CD8-positive, alpha-beta memory T cell (primary cell): ENCODE measurements around the gene CHIC2. TPM values are rescaled to one million over a fixed set of nuclear protein-coding genes. Genes with fewer than 3 reads are reported as not detected.

ENCODE experiments used
- CTCF ChIA-PET: fragments of 350-600 bp; sonication (Branson Sonifier 250); formaldehyde crosslinking; loops from one replicate; lab custom pipeline; 2021; ENCODE audit warnings: antibody characterized with exemption; lab: Charles Lee
- POLR2A ChIA-PET: fragments of 350-600 bp; sonication (Branson Sonifier 250); formaldehyde crosslinking; loops from one replicate; lab custom pipeline; 2021; ENCODE audit warnings: antibody characterized with exemption; lab: Charles Lee
- DNase-seq, 5 donors: peaks; one replicate each; pipeline versions ENCODE4 v3.0.0 to v3.0.0-alpha.2; 2020 to 2022; ENCODE audit warnings: mixed read lengths in 1 of 5
- H3K27ac ChIP-seq: one replicate; pipeline ENCODE4 v1.7.0; 2013; ENCODE audit warnings: low read depth, mild to moderate bottlenecking, low read length, moderate library complexity
- H3K27me3 ChIP-seq: 2 replicates; pipeline ENCODE4 v1.7.0; 2013; ENCODE audit warnings: low read length, mild to moderate bottlenecking; ENCODE audit not compliant: insufficient read depth, poor library complexity, severe bottlenecking
- H3K36me3 ChIP-seq: 2 replicates; pipeline ENCODE4 v1.7.0; 2013; ENCODE audit warnings: mild to moderate bottlenecking, low read length, moderate library complexity; ENCODE audit not compliant: insufficient read depth
- H3K4me1 ChIP-seq: 2 replicates; pipeline ENCODE4 v1.7.0; 2013; ENCODE audit warnings: mild to moderate bottlenecking, low read length, moderate library complexity; ENCODE audit not compliant: insufficient read depth
- H3K4me3 ChIP-seq: 2 replicates; pipeline ENCODE4 v1.7.0; 2013; ENCODE audit warnings: mild to moderate bottlenecking, low read length
- H3K9me3 ChIP-seq: 2 replicates; pipeline ENCODE4 v1.7.0; 2013; ENCODE audit warnings: mild to moderate bottlenecking, low read length
- H3K27ac Mint-ChIP-seq, 8 donors: one replicate each; pipeline ENCODE4 v1.8.0; 2020 to 2021; ENCODE audit warnings: mixed read lengths in 8 of 8, mild to moderate bottlenecking in 6 of 8, inconsistent platforms in 3 of 8, moderate library complexity in 3 of 8
- H3K27me3 Mint-ChIP-seq, 2 donors: one replicate each; pipeline ENCODE4 v1.8.0; 2020 to 2021; ENCODE audit warnings: mixed read lengths in 2 of 2, mild to moderate bottlenecking in 1 of 2, moderate library complexity in 1 of 2
- H3K36me3 Mint-ChIP-seq, 3 donors: one replicate each; pipeline ENCODE4 v1.8.0; 2020 to 2021; ENCODE audit warnings: mixed read lengths in 3 of 3, inconsistent platforms in 1 of 3, mild to moderate bottlenecking in 1 of 3
- H3K4me1 Mint-ChIP-seq, 3 donors: one replicate each; pipeline ENCODE4 v1.8.0; 2020 to 2021; ENCODE audit warnings: mixed read lengths in 3 of 3, inconsistent platforms in 1 of 3, mild to moderate bottlenecking in 1 of 3
- H3K4me3 Mint-ChIP-seq, 7 donors: one replicate each; pipeline ENCODE4 v1.8.0; 2020 to 2021; ENCODE audit warnings: mixed read lengths in 7 of 7, mild to moderate bottlenecking in 6 of 7, moderate library complexity in 4 of 7, inconsistent platforms in 2 of 7
- H3K9me3 Mint-ChIP-seq, 5 donors: one replicate each; pipeline ENCODE4 v1.8.0; 2020 to 2022; ENCODE audit warnings: mixed read lengths in 5 of 5, mild to moderate bottlenecking in 3 of 5, moderate library complexity in 2 of 5, inconsistent platforms in 1 of 5
- polyA plus RNA-seq: library from polyadenylated mRNA; unstranded; fragments of 300-500 nt; fragmentation: Illumina TruSeq; gene quantifications from one replicate; pipeline ENCODE4 v1.2.3, GENCODE V29; 2021
- total RNA-seq, 2 experiments: library from RNA; stranded (reverse); gene quantifications; one replicate each; pipeline ENCODE4 v1.2.3, GENCODE V29; 2021

The CHIC2 gene
- total and polyA plus RNA-seq, 3 experiments from 2014 or later: 25.0 to 57.3 (median 27.9) TPM

GRCh38 chr4:53963781-53964180, 100.6 kb downstream of the CHIC2 start:
- H3K27ac ChIP-seq: no peak overlapping the region
- H3K36me3 ChIP-seq: no peaks in the 10 kb centered on the region
- ChIA-PET CTCF (no interaction called here), POLR2A (no interaction called here)
- no peaks in the 10 kb centered on the region for H3K36me3 Mint-ChIP-seq
- no peaks in the 10 kb centered on the region for H3K9me3 ChIP-seq
- H3K4me3 ChIP-seq: no peak overlapping the region
- no peak overlapping the region for H3K4me3 Mint-ChIP-seq
- no peak overlapping the region for H3K27ac Mint-ChIP-seq
- no peaks in the 10 kb centered on the region for H3K27me3 ChIP-seq
- peaks cover 0 to 2% (median 0%) of the 10 kb centered on the region in 5 donors for H3K9me3 Mint-ChIP-seq
- no peak for DNase-seq
- H3K4me1 Mint-ChIP-seq: no peaks in the 10 kb centered on the region
- H3K4me1 ChIP-seq: no peaks in the 10 kb centered on the region
- no peaks in the 10 kb centered on the region for H3K27me3 Mint-ChIP-seq

- H3K4me3 Mint-ChIP-seq: no peak overlapping the region
- CTCF ChIA-PET: no interaction called here
- no peak overlapping the region for H3K27ac Mint-ChIP-seq
Measured at GRCh38 chr4:53963336-53963735, 101.1 kb downstream of the CHIC2 start.

GRCh38 chr4:53962516-53963225, 101.7 kb downstream of the CHIC2 start:
- DNase-seq: no peak
- Histone ChIP-seq H3K9me3 (no peaks in the 10 kb centered on the region), H3K27ac (no peak overlapping the region), H3K36me3 (no peaks in the 10 kb centered on the region), H3K4me3 (no peak overlapping the region), H3K27me3 (no peaks in the 10 kb centered on the region), H3K4me1 (no peaks in the 10 kb centered on the region)
- ChIA-PET CTCF (no interaction called here), POLR2A (interaction anchor here (0.6 kb wide), 1 partner anchor 8 kb away, joined by 5 read pairs; no protein-coding TSS in a partner anchor)
- Mint-ChIP-seq H3K4me1 (no peaks in the 10 kb centered on the region), H3K36me3 (no peaks in the 10 kb centered on the region), H3K9me3 (no peaks in the 10 kb centered on the region), H3K4me3 (no peak overlapping the region), H3K27me3 (no peaks in the 10 kb centered on the region), H3K27ac (peak overlapping the region in 2 of 8 donors; percentile 17 to 35)

More at GRCh38 chr4:53963336-53963735, 101.1 kb downstream of the CHIC2 start:
- POLR2A ChIA-PET: interaction anchor here (0.6 kb wide), 1 partner anchor 9 kb away, joined by 5 read pairs; no protein-coding TSS in a partner anchor
- no peak overlapping the region for H3K4me3 ChIP-seq
- H3K27ac ChIP-seq: no peak overlapping the region
- Mint-ChIP-seq H3K36me3 (no peaks in the 10 kb centered on the region), H3K27me3 (no peaks in the 10 kb centered on the region), H3K4me1 (no peaks in the 10 kb centered on the region), H3K9me3 (peaks cover 0 to 2% (median 0%) of the 10 kb centered on the region in 5 donors)
- H3K4me1 ChIP-seq: no peaks in the 10 kb centered on the region
- H3K27me3 ChIP-seq: no peaks in the 10 kb centered on the region
- H3K36me3 ChIP-seq: no peaks in the 10 kb centered on the region
- no peaks in the 10 kb centered on the region for H3K9me3 ChIP-seq
- no peak for DNase-seq

GRCh38 chr4:53961351-53961750, 103.1 kb downstream of the CHIC2 start:
- Mint-ChIP-seq H3K27me3 (no peaks in the 10 kb centered on the region), H3K36me3 (no peaks in the 10 kb centered on the region), H3K27ac (no peak overlapping the region), H3K9me3 (no peaks in the 10 kb centered on the region), H3K4me3 (no peak overlapping the region), H3K4me1 (no peaks in the 10 kb centered on the region)
- CTCF ChIA-PET: no interaction called here
- Histone ChIP-seq H3K27ac (no peak overlapping the region), H3K27me3 (no peaks in the 10 kb centered on the region), H3K36me3 (no peaks in the 10 kb centered on the region), H3K9me3 (no peaks in the 10 kb centered on the region), H3K4me3 (no peak overlapping the region), H3K4me1 (no peaks in the 10 kb centered on the region)
- DNase-seq: no peak
- POLR2A ChIA-PET: no interaction called here

- H3K27me3 ChIP-seq: no peaks in the 10 kb centered on the region
- Mint-ChIP-seq H3K36me3 (no peaks in the 10 kb centered on the region), H3K27ac (no peak overlapping the region), H3K9me3 (no peaks in the 10 kb centered on the region), H3K4me3 (no peak overlapping the region), H3K27me3 (no peaks in the 10 kb centered on the region), H3K4me1 (no peaks in the 10 kb centered on the region)
- H3K27ac ChIP-seq: no peak overlapping the region
- DNase-seq: no peak
- H3K4me1 ChIP-seq: no peaks in the 10 kb centered on the region
- H3K9me3 ChIP-seq: no peaks in the 10 kb centered on the region
- POLR2A ChIA-PET: no interaction called here
- CTCF ChIA-PET: interaction anchor here (0.7 kb wide), 1 partner anchor 15 kb away, joined by 3 read pairs; no protein-coding TSS in a partner anchor
- no peaks in the 10 kb centered on the region for H3K36me3 ChIP-seq
- no peak overlapping the region for H3K4me3 ChIP-seq
Measured at GRCh38 chr4:53960843-53961242, 103.6 kb downstream of the CHIC2 start.

Other genes starting within 250 kb of the CHIC2 start
- gene GSX2, start 35.6 kb upstream of the CHIC2 start, total RNA-seq: not detected
- gene GSX2, start 35.6 kb upstream of the CHIC2 start, polyA plus RNA-seq: not detected
- not detected for gene PDGFRA, start 164.7 kb upstream of the CHIC2 start, total RNA-seq
- not detected for gene PDGFRA, start 164.7 kb upstream of the CHIC2 start, polyA plus RNA-seq